HG03457 (cell line): Measurements from ENCODE around the gene PGP.

Experiments used
- ATAC-seq: cut with Tn5 transposase; IDR thresholded peaks from one replicate; pipeline ENCODE4 v1.9.1; 2021; ENCODE audit warnings: moderate number of reproducible peaks; ENCODE audit not compliant: unreplicated experiment

The PGP gene

GRCh38 chr16:2237493-2238149, 23.0 kb upstream of the PGP start:
- ATAC-seq: no peak

DNA sequence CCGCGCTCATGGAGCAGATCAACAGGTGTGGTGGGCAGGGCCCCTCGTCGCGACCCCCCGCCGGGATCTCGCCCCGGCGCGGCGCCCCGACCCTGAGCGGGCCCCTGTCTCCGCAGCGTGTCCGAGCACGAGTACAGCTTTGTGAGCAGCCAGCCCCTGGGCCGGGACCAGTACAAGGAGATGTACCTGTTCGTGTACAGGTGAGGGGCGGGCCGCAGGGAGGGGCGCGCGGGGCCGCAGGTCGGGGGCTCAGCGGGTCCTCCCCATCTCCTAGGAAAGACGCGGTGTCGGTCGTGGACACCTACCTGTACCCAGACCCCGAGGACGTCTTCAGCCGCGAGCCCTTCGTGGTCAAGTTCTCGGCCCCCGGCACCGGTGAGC, 22.5 kb upstream of the PGP start:
- ATAC-seq: no peak

- no peak for ATAC-seq
These were observed 21.9 kb upstream of the PGP start, which contains the start of gene DNASE1L2 for GRCh38 chr16:2236337-2237101. Gene DNASE1L2, plus strand, starts transcription at chr16:2236444. Its CDS starts 373 bp downstream, at chr16:2236817.

DNA sequence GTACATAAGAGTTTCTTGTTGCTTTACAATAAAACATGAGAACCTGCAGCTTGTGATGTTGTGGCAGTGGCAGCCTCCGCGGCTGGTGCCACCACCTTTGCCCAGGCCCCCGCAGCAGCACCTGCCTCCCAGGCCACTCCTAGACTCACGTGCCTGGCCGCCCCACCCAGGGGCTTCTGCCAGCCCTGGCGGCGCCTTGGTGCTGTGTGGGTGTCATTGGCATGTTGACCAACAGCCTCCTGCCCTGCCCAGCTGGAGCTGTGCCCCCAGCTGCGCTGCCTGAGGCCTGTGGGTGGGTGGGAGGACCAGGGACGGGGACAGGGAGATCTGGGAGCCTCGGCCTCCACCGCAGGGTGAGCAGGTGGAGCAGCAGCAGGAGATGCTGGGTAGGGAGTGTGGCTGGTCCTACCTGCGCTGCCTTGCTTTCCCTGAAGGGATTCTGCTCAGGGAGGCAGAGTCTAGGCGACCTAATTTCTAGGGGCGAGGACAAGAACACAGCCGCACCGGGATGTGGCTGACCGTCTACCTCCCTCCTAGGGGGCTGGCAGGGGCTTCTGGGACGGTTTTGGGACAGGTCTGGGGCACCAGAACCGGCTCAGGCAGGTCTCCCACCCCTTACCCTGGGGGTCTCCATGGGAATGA, 21.2 kb upstream of the PGP start:
- no peak for ATAC-seq

GRCh38 chr16:2235234-2235651, 20.6 kb upstream of the PGP start:
- ATAC-seq: no peak

DNA sequence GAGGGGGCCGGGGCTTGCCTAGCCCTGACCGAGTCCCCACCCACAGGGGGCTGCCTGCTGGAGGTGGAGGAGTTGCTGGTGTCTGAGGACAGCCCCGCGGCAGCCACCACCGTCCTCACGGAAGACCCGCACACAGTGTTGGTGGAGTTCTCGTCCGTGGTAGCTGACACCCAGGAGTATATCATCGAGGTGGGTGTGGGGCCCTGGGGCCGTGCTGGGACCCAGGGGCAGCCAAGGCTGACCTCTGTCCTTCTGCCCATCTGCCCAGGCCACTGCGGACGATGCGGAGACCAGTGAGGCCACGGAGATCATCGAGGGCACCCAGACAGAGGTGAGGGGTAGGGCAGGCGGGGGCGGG, 20.2 kb upstream of the PGP start:
- no peak for ATAC-seq

DNA sequence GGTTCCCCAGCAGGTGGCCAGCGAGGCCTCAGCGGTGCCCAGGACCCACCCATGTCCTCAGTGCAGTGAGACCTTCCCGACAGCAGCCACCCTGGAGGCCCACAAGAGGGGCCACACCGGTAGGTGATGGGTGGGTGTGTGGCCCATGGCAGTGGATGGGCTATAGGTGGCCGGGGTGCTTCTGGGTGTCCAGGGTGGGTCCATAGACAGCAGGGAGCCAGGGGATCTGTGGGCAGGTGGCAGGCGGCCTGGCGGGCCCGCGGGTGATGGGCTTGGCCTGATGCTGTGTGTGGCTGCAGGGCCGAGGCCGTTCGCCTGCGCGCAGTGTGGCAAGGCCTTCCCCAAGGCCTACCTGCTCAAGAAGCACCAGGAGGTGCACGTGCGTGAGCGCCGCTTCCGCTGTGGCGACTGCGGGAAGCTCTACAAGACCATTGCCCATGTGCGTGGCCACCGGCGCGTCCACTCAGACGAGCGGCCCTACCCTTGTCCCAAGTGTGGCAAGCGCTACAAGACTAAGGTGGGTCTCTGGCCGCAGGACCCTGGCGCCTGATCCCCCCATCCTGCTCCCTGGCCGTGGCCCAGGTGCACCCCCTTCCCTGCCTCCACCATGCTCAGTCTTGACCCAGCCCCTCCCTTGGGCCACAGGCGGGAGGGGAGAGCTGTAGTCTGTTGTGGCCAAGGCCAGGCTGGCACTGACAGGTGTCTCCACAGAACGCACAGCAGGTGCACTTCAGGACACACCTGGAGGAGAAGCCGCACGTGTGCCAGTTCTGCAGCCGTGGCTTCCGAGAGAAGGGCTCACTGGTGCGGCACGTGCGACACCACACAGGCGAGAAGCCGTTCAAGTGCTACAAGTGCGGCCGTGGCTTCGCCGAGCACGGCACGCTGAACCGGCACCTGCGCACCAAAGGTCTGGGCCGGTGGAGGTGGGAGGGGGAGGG, 19.5 kb upstream of the PGP start:
- no peak for ATAC-seq

DNA sequence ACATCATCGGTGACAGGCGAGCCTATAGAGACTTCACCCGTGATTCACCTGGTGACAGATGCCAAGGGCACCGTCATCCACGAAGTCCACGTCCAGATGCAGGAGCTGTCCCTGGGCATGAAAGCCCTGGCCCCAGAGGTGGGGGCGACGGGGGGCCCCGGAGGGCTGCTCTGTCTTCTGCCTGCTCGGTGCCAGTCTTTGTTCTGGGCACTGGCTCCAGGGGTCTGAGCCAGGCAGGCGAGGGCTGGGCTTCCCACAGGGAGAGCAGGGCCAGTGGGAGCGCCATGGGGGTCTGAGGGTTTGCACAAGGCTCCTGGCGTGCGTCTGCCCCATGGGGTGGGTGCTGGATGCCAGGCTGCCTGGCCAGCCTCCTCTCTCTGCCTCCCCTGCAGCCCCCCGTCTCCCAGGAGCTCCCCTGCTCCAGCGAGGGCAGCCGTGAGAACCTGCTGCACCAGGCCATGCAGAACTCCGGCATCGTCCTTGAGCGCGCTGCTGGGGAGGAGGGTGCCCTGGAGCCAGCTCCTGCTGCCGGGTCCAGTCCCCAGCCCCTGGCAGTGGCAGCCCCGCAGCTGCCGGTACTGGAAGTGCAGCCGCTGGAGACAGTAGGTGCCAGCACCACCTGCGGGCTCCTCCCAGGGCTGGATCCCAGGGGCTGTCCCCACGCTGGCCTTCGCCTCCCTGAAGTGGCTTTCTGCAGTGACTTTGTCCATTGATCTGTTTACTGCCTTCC, 18.6 kb upstream of the PGP start:
- ATAC-seq: no peak

DNA sequence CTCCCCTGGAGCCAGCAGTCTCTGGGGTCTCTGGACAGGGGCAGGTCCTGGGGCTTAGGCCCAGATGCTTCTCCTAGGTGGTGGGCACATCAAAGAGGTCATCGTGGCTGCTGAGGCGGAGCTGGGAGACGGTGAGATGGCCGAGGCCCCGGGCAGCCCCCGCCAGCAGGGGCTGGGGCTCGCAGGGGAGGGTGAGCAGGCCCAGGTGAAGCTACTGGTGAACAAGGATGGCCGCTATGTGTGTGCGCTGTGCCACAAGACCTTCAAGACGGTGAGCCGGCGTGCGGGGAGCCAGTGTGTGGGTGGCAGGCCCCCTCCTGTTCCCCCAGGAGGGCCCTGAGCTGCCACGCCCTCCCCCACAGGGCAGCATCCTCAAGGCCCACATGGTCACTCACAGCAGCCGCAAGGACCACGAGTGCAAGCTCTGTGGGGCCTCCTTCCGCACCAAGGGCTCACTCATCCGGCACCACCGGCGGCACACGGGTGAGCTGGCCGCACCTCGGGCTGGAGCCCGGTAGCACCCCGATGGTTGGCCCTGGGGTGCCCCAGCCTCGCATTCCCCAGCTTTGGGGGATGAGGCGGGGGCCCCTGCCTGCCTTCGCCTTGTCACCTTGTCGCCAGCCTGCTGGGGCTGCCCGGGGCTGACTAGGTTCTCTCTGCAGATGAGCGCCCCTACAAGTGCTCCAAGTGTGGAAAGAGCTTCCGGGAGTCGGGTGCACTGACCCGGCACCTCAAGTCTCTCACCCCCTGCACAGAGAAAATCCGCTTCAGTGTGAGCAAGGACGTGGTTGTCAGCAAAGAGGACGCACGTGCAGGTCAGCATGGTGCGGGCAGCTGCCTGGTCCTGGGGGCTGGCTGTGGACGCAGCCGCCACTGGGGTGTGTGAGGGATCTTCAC, 17.7 kb upstream of the PGP start:
- no peak for ATAC-seq

- no peak for ATAC-seq
These were observed 16.6 kb upstream of the PGP start for GRCh38 chr16:2231016-2231931.

- ATAC-seq: no peak
These were observed 15.7 kb upstream of the PGP start for GRCh38 chr16:2230376-2230775.

DNA sequence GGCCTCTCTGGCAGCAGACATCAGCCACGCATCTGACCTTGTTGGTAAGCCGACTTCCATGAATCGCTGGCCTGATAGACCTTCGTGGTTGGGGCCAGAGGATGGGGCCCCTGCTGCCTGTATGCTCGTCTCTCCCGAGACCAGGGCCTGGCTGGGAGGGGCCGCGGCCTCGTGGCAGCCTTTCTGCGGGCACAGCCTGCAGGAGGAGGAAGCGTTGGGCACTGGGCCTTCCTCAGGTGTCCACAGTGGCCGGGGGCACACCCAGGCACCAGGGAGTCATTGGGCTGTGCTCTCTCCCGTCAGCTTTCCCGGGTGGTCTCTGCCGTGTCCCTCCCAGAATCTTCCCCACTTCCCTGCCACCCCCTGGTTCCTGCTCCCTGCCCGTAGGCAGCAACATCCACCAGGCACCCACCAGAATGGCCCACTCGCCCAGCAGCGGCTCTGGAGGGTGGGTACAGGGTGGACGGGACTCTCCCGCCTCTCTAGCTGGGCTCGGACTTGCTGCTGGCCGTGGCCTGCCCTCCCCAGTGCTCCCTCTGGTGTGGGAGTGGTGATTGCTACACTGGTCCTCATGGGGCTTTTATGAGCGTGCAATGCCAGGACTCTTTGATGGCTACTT, 15.1 kb upstream of the PGP start:
- ATAC-seq: no peak

GRCh38 chr16:2229091-2229490, 14.5 kb upstream of the PGP start:
- no peak for ATAC-seq

GRCh38 chr16:2228161-2228824, 13.7 kb upstream of the PGP start:
- no peak for ATAC-seq

GRCh38 chr16:2226918-2227317, 12.3 kb upstream of the PGP start:
- no peak for ATAC-seq

- no peak for ATAC-seq
These were observed 11.7 kb upstream of the PGP start for GRCh38 chr16:2226245-2226793.

DNA sequence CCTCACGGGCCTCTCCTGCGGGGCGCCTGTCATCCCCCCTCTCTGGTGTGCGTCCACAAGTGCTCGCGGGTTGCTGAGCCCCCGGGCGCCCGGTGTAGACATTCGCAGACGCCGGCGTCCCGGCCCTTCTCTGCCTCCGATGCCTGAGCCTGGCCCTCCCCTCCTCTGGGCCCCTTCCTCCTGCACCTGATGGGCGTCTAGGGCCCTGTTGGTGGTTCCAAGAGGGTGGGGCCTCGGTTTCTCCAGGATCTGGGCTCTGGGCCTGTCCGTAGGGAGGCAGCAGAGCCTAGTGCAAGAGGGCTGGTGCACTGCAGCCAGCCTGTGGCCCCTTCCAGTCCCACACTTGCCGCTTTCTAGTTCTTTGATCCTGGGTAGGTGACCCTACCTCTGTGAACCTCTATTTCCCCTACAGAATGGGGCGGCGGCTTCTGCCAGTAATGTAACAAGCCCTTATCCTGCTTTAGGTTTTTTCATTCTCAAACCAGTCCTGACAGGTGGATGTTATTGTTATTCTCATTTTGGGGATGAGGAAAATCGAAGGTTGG, 9.4 kb upstream of the PGP start:
- ATAC-seq: peak; percentile 4
